Measurements from ENCODE around the gene PPP3R2.

- TF ChIP-seq, protein P1, sequence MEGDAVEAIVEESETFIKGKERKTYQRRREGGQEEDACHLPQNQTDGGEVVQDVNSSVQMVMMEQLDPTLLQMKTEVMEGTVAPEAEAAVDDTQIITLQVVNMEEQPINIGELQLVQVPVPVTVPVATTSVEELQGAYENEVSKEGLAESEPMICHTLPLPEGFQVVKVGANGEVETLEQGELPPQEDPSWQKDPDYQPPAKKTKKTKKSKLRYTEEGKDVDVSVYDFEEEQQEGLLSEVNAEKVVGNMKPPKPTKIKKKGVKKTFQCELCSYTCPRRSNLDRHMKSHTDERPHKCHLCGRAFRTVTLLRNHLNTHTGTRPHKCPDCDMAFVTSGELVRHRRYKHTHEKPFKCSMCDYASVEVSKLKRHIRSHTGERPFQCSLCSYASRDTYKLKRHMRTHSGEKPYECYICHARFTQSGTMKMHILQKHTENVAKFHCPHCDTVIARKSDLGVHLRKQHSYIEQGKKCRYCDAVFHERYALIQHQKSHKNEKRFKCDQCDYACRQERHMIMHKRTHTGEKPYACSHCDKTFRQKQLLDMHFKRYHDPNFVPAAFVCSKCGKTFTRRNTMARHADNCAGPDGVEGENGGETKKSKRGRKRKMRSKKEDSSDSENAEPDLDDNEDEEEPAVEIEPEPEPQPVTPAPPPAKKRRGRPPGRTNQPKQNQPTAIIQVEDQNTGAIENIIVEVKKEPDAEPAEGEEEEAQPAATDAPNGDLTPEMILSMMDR (IDR thresholded peaks at IDR 0.05; ENCODE audit: insufficient read depth, low read depth, low read length) = no peak
- no peak for TF ChIP-seq EZH2 (IDR thresholded peaks at IDR 0.05; ENCODE audit: insufficient read depth, low read length)
Observed at GRCh38 chr9:101572316-101572715, 22.5 kb downstream of the PPP3R2 start.

Measured in astrocyte (in vitro differentiated cells and primary cell).